A673 (cell line): ENCODE measurements around the gene IDE. TPM values are rescaled to one million over a fixed set of nuclear protein-coding genes. Genes with fewer than 3 reads are reported as not detected.

ENCODE experiments used
- BruUV-seq: library from RNA; stranded (reverse); fragments of 400-500 nt; replicated peaks from 2 replicates; lab custom pipeline; 2021; lab: Mats Ljungman, UMichigan
- CTCF ChIA-PET: fragments of 300-600 bp; sonication (Branson Sonifier 250); formaldehyde crosslinking; loops from one replicate; lab custom pipeline; 2022; ENCODE audit warnings: antibody characterized with exemption; lab: Charles Lee
- POLR2A ChIA-PET: fragments of 300-600 bp; sonication (Branson Sonifier 250); formaldehyde crosslinking; loops from one replicate; lab custom pipeline; 2022; ENCODE audit warnings: antibody characterized with exemption; ENCODE audit not compliant: low non-redundant PET; lab: Charles Lee
- DNase-seq: peaks from one replicate; pipeline ENCODE4 v3.0.0-alpha.2; 2015; ENCODE audit warnings: low spot score
- H3K27ac ChIP-seq: fragments of 200-600 bp; sonication (generic); 2 replicates; pipeline ENCODE4 v1.5.1; 2016; ENCODE audit warnings: mixed run types, low read depth, mild to moderate bottlenecking, mixed read lengths, antibody characterized with exemption, low read length; ENCODE audit not compliant: poor library complexity, severe bottlenecking
- H3K27me3 ChIP-seq: fragments of 200-600 bp; sonication (generic); replicated peaks from 2 replicates; pipeline ENCODE4 v1.6.1; 2017; ENCODE audit warnings: mixed run types, low read depth, mild to moderate bottlenecking, mixed read lengths, antibody characterized with exemption, low read length; ENCODE audit not compliant: insufficient read depth, poor library complexity
- H3K36me3 ChIP-seq: fragments of 200-600 bp; sonication (generic); 2 replicates; pipeline ENCODE4 v1.6.1; 2016; ENCODE audit warnings: mixed run types, mild to moderate bottlenecking, mixed read lengths, antibody characterized with exemption, low read length; ENCODE audit not compliant: insufficient read depth, poor library complexity, severe bottlenecking
- H3K4me1 ChIP-seq: fragments of 200-600 bp; sonication (generic); 2 replicates; pipeline ENCODE4 v1.6.1; 2017; ENCODE audit warnings: mixed run types, mild to moderate bottlenecking, mixed read lengths, antibody characterized with exemption, low read length; ENCODE audit not compliant: insufficient read depth, poor library complexity, severe bottlenecking
- H3K4me3 ChIP-seq: fragments of 200-600 bp; sonication (generic); 2 replicates; pipeline ENCODE4 v1.5.1; 2016; ENCODE audit warnings: low read depth, mixed run types, mild to moderate bottlenecking, mixed read lengths, low read length; ENCODE audit not compliant: poor library complexity, severe bottlenecking
- H3K9me3 ChIP-seq: fragments of 200-600 bp; sonication (generic); 2 replicates; pipeline ENCODE4 v1.6.1; 2016; ENCODE audit warnings: mixed run types, low read depth, mild to moderate bottlenecking, mixed read lengths, antibody characterized with exemption, low read length; ENCODE audit not compliant: poor library complexity, severe bottlenecking
- EZH2 ChIP-seq: fragments of 200-600 bp; sonication (generic); IDR thresholded peaks from 2 replicates; pipeline ENCODE4 v1.6.1; 2017; ENCODE audit warnings: borderline replicate concordance, low read depth, mild to moderate bottlenecking, mixed read lengths, antibody characterized with exemption, low read length; ENCODE audit not compliant: poor library complexity, severe bottlenecking
- intact Hi-C: fragments of 100-400 bp; cut with micrococcal nuclease; formaldehyde crosslinking; loops from one replicate; pipeline ENCODE4 v1.10.0; 2022; ENCODE audit not compliant: unreplicated experiment
- total RNA-seq: library from RNA; stranded (reverse); gene quantifications from 2 replicates; pipeline ENCODE4 v1.2.3, GENCODE V29; 2021
- TF ChIP-seq, protein P1 (sequence below): fragments of 300-800, 200-600 bp; sonication (generic); conservative IDR thresholded peaks from 2 replicates; pipeline ENCODE4 v1.5.1; 2017; ENCODE audit warnings: low read depth, mild to moderate bottlenecking, antibody characterized with exemption, low read length, moderate library complexity, mixed read lengths

Gene IDE
- total RNA-seq, 1 experiment from 2014 or later = 87.8 TPM

- no peaks in the 10 kb centered on the region for H3K27me3 ChIP-seq
- ChIA-PET CTCF (interaction anchor here (0.5 to 1.5 kb wide), 8 partner anchors 11 to 1896 kb away, joined by 3 to 29 read pairs (median 4); partner anchors contain the start of gene IDE), POLR2A (no interaction called here)
- intact Hi-C loops = loop anchor here (1.0 kb wide), 1 partner anchor 57 kb away; the partner anchor contains the start of gene IDE
- H3K27ac ChIP-seq = no peak overlapping the region
- no peaks in the 10 kb centered on the region for H3K36me3 ChIP-seq
- no TSS peak for BruUV-seq
- no peak overlapping the region for H3K4me3 ChIP-seq
- TF ChIP-seq, protein P1, sequence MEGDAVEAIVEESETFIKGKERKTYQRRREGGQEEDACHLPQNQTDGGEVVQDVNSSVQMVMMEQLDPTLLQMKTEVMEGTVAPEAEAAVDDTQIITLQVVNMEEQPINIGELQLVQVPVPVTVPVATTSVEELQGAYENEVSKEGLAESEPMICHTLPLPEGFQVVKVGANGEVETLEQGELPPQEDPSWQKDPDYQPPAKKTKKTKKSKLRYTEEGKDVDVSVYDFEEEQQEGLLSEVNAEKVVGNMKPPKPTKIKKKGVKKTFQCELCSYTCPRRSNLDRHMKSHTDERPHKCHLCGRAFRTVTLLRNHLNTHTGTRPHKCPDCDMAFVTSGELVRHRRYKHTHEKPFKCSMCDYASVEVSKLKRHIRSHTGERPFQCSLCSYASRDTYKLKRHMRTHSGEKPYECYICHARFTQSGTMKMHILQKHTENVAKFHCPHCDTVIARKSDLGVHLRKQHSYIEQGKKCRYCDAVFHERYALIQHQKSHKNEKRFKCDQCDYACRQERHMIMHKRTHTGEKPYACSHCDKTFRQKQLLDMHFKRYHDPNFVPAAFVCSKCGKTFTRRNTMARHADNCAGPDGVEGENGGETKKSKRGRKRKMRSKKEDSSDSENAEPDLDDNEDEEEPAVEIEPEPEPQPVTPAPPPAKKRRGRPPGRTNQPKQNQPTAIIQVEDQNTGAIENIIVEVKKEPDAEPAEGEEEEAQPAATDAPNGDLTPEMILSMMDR = peak; percentile 89
- TF ChIP-seq EZH2 = no peak
- no peaks in the 10 kb centered on the region for H3K9me3 ChIP-seq
- peak; percentile 80 for DNase-seq
- no peaks in the 10 kb centered on the region for H3K4me1 ChIP-seq
These were observed 56.7 kb downstream of the IDE start for GRCh38 chr10:92517034-92517655.

- intact Hi-C loops = no loop called here
- no peaks in the 10 kb centered on the region for H3K9me3 ChIP-seq
- DNase-seq = no peak
- ChIA-PET CTCF (no interaction called here), POLR2A (no interaction called here)
- peaks cover 32% of the 10 kb centered on the region for H3K36me3 ChIP-seq
- no peak overlapping the region for H3K4me3 ChIP-seq
- H3K4me1 ChIP-seq = peaks cover 24% of the 10 kb centered on the region
- no peaks in the 10 kb centered on the region for H3K27me3 ChIP-seq
- H3K27ac ChIP-seq = no peak overlapping the region
- TF ChIP-seq EZH2 = no peak
- TF ChIP-seq, protein P1 = no peak
- BruUV-seq = no TSS peak
These were observed 65.0 kb downstream of the IDE start for GRCh38 chr10:92508866-92509265.

DNA sequence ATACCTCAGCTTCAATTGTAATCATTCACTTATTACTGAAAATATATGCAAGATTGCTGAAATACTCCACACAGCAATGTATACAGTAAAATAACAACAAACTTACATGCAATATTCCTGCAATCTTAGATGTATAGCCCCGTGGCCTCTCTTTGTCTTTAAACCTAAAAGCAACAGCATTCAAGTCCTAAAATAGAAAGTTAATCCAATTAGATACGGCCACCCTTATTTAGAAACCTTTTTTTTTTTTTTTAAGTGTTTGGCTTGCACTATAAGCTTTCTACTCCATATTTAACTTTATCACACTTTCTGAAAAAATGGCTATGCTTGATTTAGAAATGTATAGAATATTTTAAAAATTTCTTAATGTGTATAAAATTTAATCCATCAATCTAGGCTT, 67.6 kb downstream of the IDE start:
- intact Hi-C loops = no loop called here
- H3K4me3 ChIP-seq = peak overlapping the region; percentile 21
- ChIA-PET POLR2A (interaction anchor here (0.7 kb wide), 1 partner anchor 309 kb away, joined by 17 read pairs; no protein-coding TSS in a partner anchor), CTCF (interaction anchor here (0.6 kb wide), 1 partner anchor 11 kb away, joined by 4 read pairs; no protein-coding TSS in a partner anchor)
- no peaks in the 10 kb centered on the region for H3K9me3 ChIP-seq
- TF ChIP-seq EZH2 = no peak
- peak overlapping the region; percentile 63 for H3K27ac ChIP-seq
- BruUV-seq = no TSS peak
- peaks cover 24% of the 10 kb centered on the region for H3K4me1 ChIP-seq
- peaks cover 27% of the 10 kb centered on the region for H3K36me3 ChIP-seq
- peak; percentile 71 for DNase-seq
- no peaks in the 10 kb centered on the region for H3K27me3 ChIP-seq
